Stomach (tissue), 9 donors: ENCODE measurements around the gene THAP7. TPM values are rescaled to one million over a fixed set of nuclear protein-coding genes. Genes with fewer than 3 reads are reported as not detected.
A peak's percentile ranks its signal among the peaks of the same experiment; 100 is the strongest.

ENCODE experiments used
- DNase-seq, 2 donors: peaks; one replicate each; pipeline versions ENCODE4 v3.0.0 to v3.0.0-alpha.2; 2013 to 2019
- H3K27ac ChIP-seq, 5 donors: fragments of 200-600 bp in 4 of 5; sonication (generic) in 4 of 5; one replicate each; pipeline ENCODE4 v1.5.1; 2013 to 2019; ENCODE audit warnings: mild to moderate bottlenecking in 1 of 5, moderate library complexity in 1 of 5
- H3K27me3 ChIP-seq, 3 donors: fragments of 200-600 bp; sonication (generic); one replicate each; pipeline ENCODE4 v1.5.1; 2017 to 2019; ENCODE audit warnings: mixed run types in 1 of 3
- H3K36me3 ChIP-seq, 4 donors: fragments of 200-600 bp; sonication (generic); 1 replicate in 3 of 4; 2 replicates in 1 of 4; pipeline ENCODE4 v1.5.1; 2016 to 2019
- H3K4me1 ChIP-seq, 4 donors: fragments of 200-600 bp; sonication (generic); one replicate each; pipeline ENCODE4 v1.5.1; 2016 to 2019
- H3K4me3 ChIP-seq, 4 donors: fragments of 200-600 bp; sonication (generic) in 3 of 4; one replicate each; pipeline ENCODE4 v1.5.1; 2016 to 2019; ENCODE audit warnings: mild to moderate bottlenecking in 1 of 4
- H3K9me3 ChIP-seq, 4 donors: fragments of 200-600 bp; sonication (generic); one replicate each; pipeline ENCODE4 v1.5.1; 2016 to 2019
- EP300 ChIP-seq: sonication (generic); formaldehyde crosslinking; IDR thresholded peaks from one replicate; pipeline ENCODE4 v1.6.1; 2017; ENCODE audit warnings: antibody characterized with exemption
- POLR2A ChIP-seq, 4 donors: fragments of 450-650 bp; IDR thresholded peaks; one replicate each; pipeline ENCODE4 v1.6.1; 2016; ENCODE audit warnings: antibody characterized with exemption in 4 of 4, control low read depth in 2 of 4, mild to moderate bottlenecking in 1 of 4, moderate library complexity in 1 of 4
- POLR2AphosphoS5 ChIP-seq, 3 donors: sonication (generic); formaldehyde crosslinking; IDR thresholded peaks; one replicate each; pipeline ENCODE4 v1.6.1; 2016; ENCODE audit warnings: antibody characterized with exemption in 3 of 3
- WGBS, 5 donors: extraction: QIAGEN DNeasy Blood & Tissue Kit in 3 of 5; methylation state at CpG; one replicate each; pipeline versions ENCODE4 v1.1.5 to v1.1.7; 2013 to 2018; 5-methylcytosine and 5-hydroxymethylcytosine counted together
- intact Hi-C: fragments of 100-400 bp; cut with DNase I; formaldehyde crosslinking; loops from one replicate; pipeline ENCODE4 v1.15.1; 2023; ENCODE audit warnings: low total_unique reads
- polyA plus RNA-seq, 3 donors: library from polyadenylated mRNA; stranded (reverse); fragments of 200-250 nt; gene quantifications; one replicate each; pipeline ENCODE4 v1.2.3, GENCODE V29; 2013
- total RNA-seq, 5 donors: library from RNA; depleted of rRNA; stranded (reverse); fragments of >200 nt; gene quantifications; one replicate each; pipeline versions ENCODE4 v1.1.0 to v1.2.3, GENCODE V29; 2014 to 2016
- TF ChIP-seq, protein P1 (sequence below), 7 experiments: fragments of 450-650 bp in 4 of 7; fragments of 200-600 bp in 3 of 7; sonication (generic) in 3 of 7; IDR thresholded peaks; one replicate each; pipeline ENCODE4 v1.5.1; 2016 to 2019; ENCODE audit warnings: antibody characterized with exemption in 7 of 7, control low read depth in 2 of 7, mild to moderate bottlenecking in 1 of 7
- donor health status: healthy with polysubstance abuse.
- donor health status: Bipolar disorder and iron deficiency.
- donor health status: healthy.

THAP7 gene
- total and polyA plus RNA-seq, 8 donors: 5.8 to 57.2 (median 42.1) TPM

DNA sequence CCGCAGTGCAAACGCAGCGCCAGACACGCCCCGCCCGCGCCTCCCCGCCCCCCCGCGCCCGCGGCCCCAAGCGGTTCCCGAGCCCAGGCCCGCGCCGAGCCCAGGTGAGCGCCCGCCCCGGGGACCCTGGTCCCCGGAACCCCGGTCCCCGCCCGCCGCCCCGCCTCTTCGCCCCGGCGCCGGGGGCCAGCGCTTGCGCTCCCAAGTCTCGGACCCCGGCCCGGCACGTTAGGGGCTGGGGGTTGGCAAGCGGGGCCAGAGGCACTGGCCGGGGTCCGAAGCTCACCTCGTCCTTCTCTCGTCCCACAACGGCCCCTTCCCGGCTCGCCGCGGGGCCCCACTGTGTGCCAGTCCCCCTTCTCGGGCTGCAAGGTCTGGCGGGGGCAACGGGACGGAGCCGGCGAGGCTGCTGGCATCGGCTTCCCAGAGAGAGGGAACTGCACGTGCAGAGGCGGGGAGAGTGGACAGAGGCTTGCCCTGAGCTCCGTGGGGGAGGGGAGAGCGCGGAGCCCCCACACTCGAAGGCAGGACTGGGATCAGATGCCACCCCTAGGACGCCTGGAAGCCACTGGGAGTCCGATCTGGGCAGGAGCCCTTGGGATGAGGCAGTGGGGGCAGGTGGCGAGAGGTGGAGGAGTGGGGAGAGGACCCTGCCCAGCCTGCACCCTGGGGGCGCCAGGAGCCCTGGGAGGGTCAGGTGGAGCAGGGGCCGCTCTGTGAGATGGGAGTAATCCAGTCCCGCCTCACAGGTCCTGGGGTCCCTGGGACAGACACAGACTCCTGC is 36.6 kb downstream of the THAP7 start:
- TF ChIP-seq POLR2AphosphoS5 (IDR thresholded peaks at IDR 0.05) (no peak), EP300 (no peak), POLR2A (IDR thresholded peaks at IDR 0.05) (no peak)
- TF ChIP-seq, protein P1, sequence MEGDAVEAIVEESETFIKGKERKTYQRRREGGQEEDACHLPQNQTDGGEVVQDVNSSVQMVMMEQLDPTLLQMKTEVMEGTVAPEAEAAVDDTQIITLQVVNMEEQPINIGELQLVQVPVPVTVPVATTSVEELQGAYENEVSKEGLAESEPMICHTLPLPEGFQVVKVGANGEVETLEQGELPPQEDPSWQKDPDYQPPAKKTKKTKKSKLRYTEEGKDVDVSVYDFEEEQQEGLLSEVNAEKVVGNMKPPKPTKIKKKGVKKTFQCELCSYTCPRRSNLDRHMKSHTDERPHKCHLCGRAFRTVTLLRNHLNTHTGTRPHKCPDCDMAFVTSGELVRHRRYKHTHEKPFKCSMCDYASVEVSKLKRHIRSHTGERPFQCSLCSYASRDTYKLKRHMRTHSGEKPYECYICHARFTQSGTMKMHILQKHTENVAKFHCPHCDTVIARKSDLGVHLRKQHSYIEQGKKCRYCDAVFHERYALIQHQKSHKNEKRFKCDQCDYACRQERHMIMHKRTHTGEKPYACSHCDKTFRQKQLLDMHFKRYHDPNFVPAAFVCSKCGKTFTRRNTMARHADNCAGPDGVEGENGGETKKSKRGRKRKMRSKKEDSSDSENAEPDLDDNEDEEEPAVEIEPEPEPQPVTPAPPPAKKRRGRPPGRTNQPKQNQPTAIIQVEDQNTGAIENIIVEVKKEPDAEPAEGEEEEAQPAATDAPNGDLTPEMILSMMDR (IDR thresholded peaks at IDR 0.05): no peak
- Histone ChIP-seq H3K27me3 (peaks cover 0 to 33% (median 13%) of the 10 kb centered on the region in 3 donors), H3K36me3 (no peaks in the 10 kb centered on the region), H3K4me3 (peak overlapping the region; percentile 42 to 51 (median 49)), H3K27ac (no peak overlapping the region), H3K4me1 (peaks cover 9 to 35% (median 14%) of the 10 kb centered on the region in 4 donors), H3K9me3 (no peaks in the 10 kb centered on the region)
- DNase-seq: no peak
- intact Hi-C loops: loop anchor here (10.0 kb wide), 1 partner anchor 60 kb away; no protein-coding TSS in a partner anchor
- 2 to 24% (median 11%) methylated on average over 17 to 65 of the region's 65 CpGs for WGBS, 5 donors

DNA sequence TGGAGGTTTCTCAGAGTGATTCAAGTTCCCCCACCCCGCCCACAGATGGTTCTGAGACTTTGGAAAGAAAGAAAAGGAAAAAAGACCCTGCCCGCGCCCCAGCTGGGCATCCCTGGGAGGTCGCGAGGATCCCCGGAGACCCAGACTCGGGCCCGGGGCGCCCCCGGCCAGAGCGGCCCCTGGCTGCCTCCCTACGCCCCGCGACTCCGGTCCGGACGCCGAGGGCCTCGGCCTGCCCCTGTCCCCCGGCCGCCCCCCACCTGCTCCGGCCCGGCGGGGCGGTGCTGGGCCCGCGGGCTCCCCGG is 37.2 kb downstream of the THAP7 start:
- no peak for TF ChIP-seq EP300
- no peak for TF ChIP-seq POLR2AphosphoS5 (IDR thresholded peaks at IDR 0.05)
- H3K4me3 ChIP-seq: peak overlapping the region; percentile 42 to 51 (median 49)
- H3K27me3 ChIP-seq: peaks cover 0 to 33% (median 13%) of the 10 kb centered on the region in 3 donors
- intact Hi-C loops: loop anchor here (10.0 kb wide), 1 partner anchor 60 kb away; no protein-coding TSS in a partner anchor
- no peaks in the 10 kb centered on the region for H3K9me3 ChIP-seq
- H3K4me1 ChIP-seq: peaks cover 9 to 35% (median 14%) of the 10 kb centered on the region in 4 donors
- H3K36me3 ChIP-seq: no peaks in the 10 kb centered on the region
- WGBS, 5 donors: 1 to 5% (median 1%) methylated on average over 13 to 24 of the region's 28 CpGs
- no peak overlapping the region for H3K27ac ChIP-seq
- no peak for DNase-seq

DNA sequence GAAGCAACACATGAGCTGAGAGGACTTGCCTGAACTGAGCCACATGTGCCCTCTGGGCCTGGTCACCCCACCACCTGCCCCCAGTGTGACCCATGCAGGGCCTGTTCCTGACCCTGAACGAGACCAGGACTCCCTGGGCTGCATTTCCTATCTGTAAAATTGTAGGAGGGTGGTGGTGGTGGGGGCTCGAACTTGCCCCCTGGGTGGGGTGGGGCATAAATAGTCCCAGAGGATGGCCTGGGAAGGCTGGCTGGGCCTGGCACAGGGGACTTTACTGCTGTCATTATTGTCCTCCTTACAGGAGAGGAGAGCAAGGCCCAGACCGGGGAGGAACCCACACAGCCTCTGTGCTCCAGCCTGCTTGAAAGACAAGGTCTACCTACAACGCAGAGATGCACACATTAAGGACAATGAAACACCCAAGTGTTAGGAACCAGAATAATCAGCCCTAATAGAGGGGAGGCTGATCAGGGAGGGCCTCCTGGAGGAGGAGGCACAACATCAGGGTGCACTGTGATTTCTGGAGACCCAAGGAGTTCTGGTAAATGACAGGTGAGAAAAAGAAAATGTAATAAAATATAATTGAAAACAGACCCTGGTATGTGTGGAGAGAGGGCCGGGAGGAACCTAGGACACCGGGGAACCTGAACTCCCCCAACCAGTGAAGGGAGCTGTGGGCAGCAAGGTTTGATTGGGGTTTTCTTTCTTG is 37.7 kb downstream of the THAP7 start:
- DNase-seq: no peak
- peak overlapping the region; percentile 42 to 51 (median 49) for H3K4me3 ChIP-seq
- intact Hi-C loops: loop anchor here (10.0 kb wide), 1 partner anchor 61 kb away; no protein-coding TSS in a partner anchor
- peaks cover 9 to 35% (median 14%) of the 10 kb centered on the region in 4 donors for H3K4me1 ChIP-seq
- peaks cover 0 to 33% (median 13%) of the 10 kb centered on the region in 3 donors for H3K27me3 ChIP-seq
- TF ChIP-seq EP300 (no peak), POLR2AphosphoS5 (IDR thresholded peaks at IDR 0.05) (no peak), POLR2A (IDR thresholded peaks at IDR 0.05) (no peak)
- TF ChIP-seq, protein P1 (IDR thresholded peaks at IDR 0.05): no peak
- H3K27ac ChIP-seq: no peak overlapping the region
- no peaks in the 10 kb centered on the region for H3K36me3 ChIP-seq
- no peaks in the 10 kb centered on the region for H3K9me3 ChIP-seq
- WGBS, 5 donors: 47 to 62% (median 61%) methylated on average over 4 to 6 of the region's 6 CpGs

DNA sequence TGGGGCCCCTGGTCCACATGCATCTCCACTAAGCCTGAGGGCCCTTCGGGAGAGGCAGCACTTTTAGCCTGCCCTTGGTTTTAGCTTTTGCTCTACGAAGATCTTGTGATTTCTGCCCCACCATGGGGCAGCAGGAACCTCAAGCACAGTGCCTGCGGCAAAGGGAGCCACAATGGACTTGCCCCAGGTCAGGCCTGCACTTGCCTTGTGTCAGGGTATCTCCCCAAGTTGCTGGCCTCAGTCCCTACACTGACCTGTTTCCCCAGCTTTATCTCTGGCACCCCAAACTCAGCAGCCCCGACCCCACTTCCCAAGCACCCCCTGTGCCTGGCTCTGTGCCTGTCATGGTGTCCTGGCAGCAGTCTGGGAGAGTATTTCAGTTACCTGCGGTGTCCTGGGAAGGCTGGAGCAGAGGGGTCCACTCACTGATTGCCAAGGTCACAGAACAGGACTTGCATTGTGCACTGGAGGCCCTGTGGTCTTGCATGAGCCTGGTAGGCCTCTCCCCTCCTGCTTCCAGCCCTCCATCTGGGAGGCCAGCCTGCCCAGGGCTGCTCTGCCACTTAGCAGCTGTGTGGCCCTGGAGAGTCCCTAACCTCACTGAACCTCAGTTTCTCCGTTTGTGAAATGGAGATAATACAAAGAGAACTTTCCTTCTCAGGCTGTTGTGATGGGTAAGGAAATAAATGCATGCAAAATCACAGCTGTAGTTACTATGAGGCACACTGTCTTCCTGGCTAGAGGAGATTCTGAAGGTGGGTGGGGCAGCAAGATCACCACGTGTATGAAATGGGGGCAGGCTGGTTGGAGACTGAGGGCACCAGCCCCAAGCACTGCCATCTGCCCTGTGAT is 38.5 kb downstream of the THAP7 start:
- H3K27me3 ChIP-seq: peaks cover 0 to 33% (median 13%) of the 10 kb centered on the region in 3 donors
- peak in 1 of 2 donors; percentile 15 for DNase-seq
- WGBS, 5 donors: 68 to 82% (median 77%) methylated on average over 7 of the region's 7 CpGs
- no peaks in the 10 kb centered on the region for H3K36me3 ChIP-seq
- no peaks in the 10 kb centered on the region for H3K9me3 ChIP-seq
- intact Hi-C loops: loop anchor here (10.0 kb wide), 1 partner anchor 61 kb away; no protein-coding TSS in a partner anchor
- no peak overlapping the region for H3K27ac ChIP-seq
- H3K4me1 ChIP-seq: peaks cover 9 to 29% (median 14%) of the 10 kb centered on the region in 4 donors
- TF ChIP-seq, protein P1 (IDR thresholded peaks at IDR 0.05): no peak
- TF ChIP-seq EP300 (no peak), POLR2AphosphoS5 (IDR thresholded peaks at IDR 0.05) (no peak)
- no peak overlapping the region for H3K4me3 ChIP-seq
